HepG2 (cell line): ENCODE results near the gene SEMA7A. TPM values are rescaled to one million over a fixed set of nuclear protein-coding genes. Genes with fewer than 3 reads are reported as not detected.

Experiments used
- ARID5B ChIP-seq: IDR thresholded peaks from 2 replicates; pipeline ENCODE4 v1.4.0; 2020; ENCODE audit warnings: mild to moderate bottlenecking, missing genetic modification reagents
- CTCF ChIP-seq: sonication (generic); formaldehyde crosslinking; IDR thresholded peaks from 2 replicates; pipeline ENCODE4 v1.5.0; 2020; ENCODE audit warnings: mild to moderate bottlenecking, missing genetic modification reagents, moderate library complexity
- GRHL1 ChIP-seq: sonication (generic); formaldehyde crosslinking; conservative IDR thresholded peaks from 2 replicates; pipeline ENCODE4 v1.8.0; 2022; ENCODE audit warnings: missing genetic modification reagents
- HES4 ChIP-seq: sonication (generic); formaldehyde crosslinking; IDR thresholded peaks from 2 replicates; pipeline ENCODE4 v1.9.0; 2021; ENCODE audit warnings: mild to moderate bottlenecking, missing genetic modification reagents, borderline replicate concordance
- HMG20B ChIP-seq: conservative IDR thresholded peaks from 2 replicates; pipeline ENCODE4 v1.6.1; 2016; ENCODE audit warnings: missing genetic modification reagents, missing compliant biosample characterization
- NCOR1 ChIP-seq: fragments of 200-600 bp; sonication (generic); IDR thresholded peaks from 2 replicates; pipeline ENCODE4 v1.7.0; 2017; ENCODE audit warnings: antibody characterized with exemption, low read length, borderline replicate concordance
- PRDM4 ChIP-seq: sonication (generic); formaldehyde crosslinking; IDR thresholded peaks from 2 replicates; pipeline ENCODE4 v1.9.0; 2021; ENCODE audit warnings: missing genetic modification reagents, borderline replicate concordance
- RFXANK ChIP-seq: IDR thresholded peaks from 2 replicates; pipeline ENCODE4 v1.6.1; 2016
- SATB2 ChIP-seq: sonication (generic); formaldehyde crosslinking; IDR thresholded peaks from 2 replicates; pipeline ENCODE4 v1.5.0; 2020; ENCODE audit warnings: missing genetic modification reagents
- TEAD3 ChIP-seq: optimal IDR thresholded peaks from 2 replicates; pipeline ENCODE3; 2016; ENCODE audit warnings: borderline replicate concordance
- TP53 ChIP-seq: sonication (generic); formaldehyde crosslinking; conservative IDR thresholded peaks from 2 replicates; pipeline ENCODE4 v1.4.0; 2020; ENCODE audit warnings: missing genetic modification reagents
- ZBTB42 ChIP-seq: sonication (generic); formaldehyde crosslinking; IDR thresholded peaks from 2 replicates; pipeline ENCODE4 v1.5.0; 2020; ENCODE audit warnings: mild to moderate bottlenecking, missing genetic modification reagents
- ZFP37 ChIP-seq: sonication (generic); formaldehyde crosslinking; IDR thresholded peaks from 2 replicates; pipeline ENCODE4 v1.4.0; 2020; ENCODE audit warnings: missing genetic modification reagents, borderline replicate concordance
- ZNF317 ChIP-seq: sonication (generic); formaldehyde crosslinking; IDR thresholded peaks from 2 replicates; pipeline ENCODE4 v1.5.0; 2020; ENCODE audit warnings: mild to moderate bottlenecking, missing genetic modification reagents
- ZNF547 ChIP-seq: sonication (generic); formaldehyde crosslinking; IDR thresholded peaks from 2 replicates; pipeline ENCODE4 v1.5.1; 2020; ENCODE audit warnings: mild to moderate bottlenecking, missing genetic modification reagents
- polyA plus RNA-seq, 8 experiments: library from polyadenylated mRNA; depleted of rRNA in 3 of 8; stranded (reverse) in 7 of 8; unstranded in 1 of 8; fragments of >200 nt; fragmentation: Illumina TruSeq in 4 of 8; extraction: Trizol in 4 of 8; gene quantifications; 2 replicates each; pipeline versions ENCODE4 v1.2.1 to v1.2.3, GENCODE V29; 2011 to 2016; ENCODE audit warnings: low read depth in 4 of 8, missing spikeins in 1 of 8, mixed read lengths in 1 of 8; ENCODE audit not compliant: insufficient read depth in 1 of 8
- total RNA-seq, 5 experiments: library from RNA; depleted of rRNA; stranded (reverse); fragments of >200 nt; fragmentation: Illumina TruSeq; extraction: Trizol; gene quantifications; 2 replicates each; pipeline ENCODE4 v1.2.3, GENCODE V29; 2016; ENCODE audit warnings: low read depth in 1 of 5

Gene SEMA7A
- total and polyA plus RNA-seq, 2 of the 13 experiments (the other 11 are each of a cell fraction or from before 2014, with no cell fraction given) = 9.0 to 15.8 TPM

- TF ChIP-seq TP53 (CRISPR knock-in tag) (no peak), ZNF317 (CRISPR knock-in tag) (peak; percentile 86; the same call in 1 of the 2 replicates), ZFP37 (no peak), ZNF547 (no peak; the same call in 1 of the 2 replicates), GRHL1 (CRISPR knock-in tag) (no peak), ZBTB42 (no peak), SATB2 (CRISPR knock-in tag) (no peak), HMG20B (CRISPR knock-in tag) (peak; percentile 55; the same call in 1 of the 2 replicates), RFXANK (CRISPR knock-in tag) (no peak), ARID5B (CRISPR knock-in tag) (peak; percentile 92), HES4 (no peak), TEAD3 (CRISPR knock-in tag) (peak; percentile 96), NCOR1 (peak; percentile 57; the same call in 1 of the 2 replicates), PRDM4 (CRISPR knock-in tag) (no peak), CTCF (peak; percentile 15; the same call in 1 of the 2 replicates)
These were observed 8.3 kb upstream of the SEMA7A start (continued) for GRCh38 chr15:74442063-74442462.
